Stomach (tissue), 9 donors: ENCODE results near the gene NFKBIZ. TPM values are rescaled to one million over a fixed set of nuclear protein-coding genes. Genes with fewer than 3 reads are reported as not detected.
A peak's percentile ranks its signal among the peaks of the same experiment; 100 is the strongest.

Source experiments
- DNase-seq, 2 donors: peaks; one replicate each; pipeline versions ENCODE4 v3.0.0 to v3.0.0-alpha.2; 2013 to 2019
- H3K27ac ChIP-seq, 5 donors: fragments of 200-600 bp in 4 of 5; sonication (generic) in 4 of 5; one replicate each; pipeline ENCODE4 v1.5.1; 2013 to 2019; ENCODE audit warnings: mild to moderate bottlenecking in 1 of 5, moderate library complexity in 1 of 5
- H3K27me3 ChIP-seq, 3 donors: fragments of 200-600 bp; sonication (generic); one replicate each; pipeline ENCODE4 v1.5.1; 2017 to 2019; ENCODE audit warnings: mixed run types in 1 of 3
- H3K36me3 ChIP-seq, 4 donors: fragments of 200-600 bp; sonication (generic); 1 replicate in 3 of 4; 2 replicates in 1 of 4; pipeline ENCODE4 v1.5.1; 2016 to 2019
- H3K4me1 ChIP-seq, 4 donors: fragments of 200-600 bp; sonication (generic); one replicate each; pipeline ENCODE4 v1.5.1; 2016 to 2019
- H3K4me3 ChIP-seq, 4 donors: fragments of 200-600 bp; sonication (generic) in 3 of 4; one replicate each; pipeline ENCODE4 v1.5.1; 2016 to 2019; ENCODE audit warnings: mild to moderate bottlenecking in 1 of 4
- H3K9me3 ChIP-seq, 4 donors: fragments of 200-600 bp; sonication (generic); one replicate each; pipeline ENCODE4 v1.5.1; 2016 to 2019
- EP300 ChIP-seq: sonication (generic); formaldehyde crosslinking; IDR thresholded peaks from one replicate; pipeline ENCODE4 v1.6.1; 2017; ENCODE audit warnings: antibody characterized with exemption
- POLR2A ChIP-seq, 4 donors: fragments of 450-650 bp; IDR thresholded peaks; one replicate each; pipeline ENCODE4 v1.6.1; 2016; ENCODE audit warnings: antibody characterized with exemption in 4 of 4, control low read depth in 2 of 4, mild to moderate bottlenecking in 1 of 4, moderate library complexity in 1 of 4
- POLR2AphosphoS5 ChIP-seq, 3 donors: sonication (generic); formaldehyde crosslinking; IDR thresholded peaks; one replicate each; pipeline ENCODE4 v1.6.1; 2016; ENCODE audit warnings: antibody characterized with exemption in 3 of 3
- WGBS, 5 donors: extraction: QIAGEN DNeasy Blood & Tissue Kit in 3 of 5; methylation state at CpG; one replicate each; pipeline versions ENCODE4 v1.1.5 to v1.1.7; 2013 to 2018; 5-methylcytosine and 5-hydroxymethylcytosine counted together
- intact Hi-C: fragments of 100-400 bp; cut with DNase I; formaldehyde crosslinking; loops from one replicate; pipeline ENCODE4 v1.15.1; 2023; ENCODE audit warnings: low total_unique reads
- polyA plus RNA-seq, 3 donors: library from polyadenylated mRNA; stranded (reverse); fragments of 200-250 nt; gene quantifications; one replicate each; pipeline ENCODE4 v1.2.3, GENCODE V29; 2013
- total RNA-seq, 5 donors: library from RNA; depleted of rRNA; stranded (reverse); fragments of >200 nt; gene quantifications; one replicate each; pipeline versions ENCODE4 v1.1.0 to v1.2.3, GENCODE V29; 2014 to 2016
- TF ChIP-seq, protein P1 (sequence below), 7 experiments: fragments of 450-650 bp in 4 of 7; fragments of 200-600 bp in 3 of 7; sonication (generic) in 3 of 7; IDR thresholded peaks; one replicate each; pipeline ENCODE4 v1.5.1; 2016 to 2019; ENCODE audit warnings: antibody characterized with exemption in 7 of 7, control low read depth in 2 of 7, mild to moderate bottlenecking in 1 of 7
- donor health status: healthy with polysubstance abuse.
- donor health status: Bipolar disorder and iron deficiency.
- donor health status: healthy.

Gene NFKBIZ
- total and polyA plus RNA-seq, 8 donors = 11.5 to 199 (median 52.7) TPM

DNA sequence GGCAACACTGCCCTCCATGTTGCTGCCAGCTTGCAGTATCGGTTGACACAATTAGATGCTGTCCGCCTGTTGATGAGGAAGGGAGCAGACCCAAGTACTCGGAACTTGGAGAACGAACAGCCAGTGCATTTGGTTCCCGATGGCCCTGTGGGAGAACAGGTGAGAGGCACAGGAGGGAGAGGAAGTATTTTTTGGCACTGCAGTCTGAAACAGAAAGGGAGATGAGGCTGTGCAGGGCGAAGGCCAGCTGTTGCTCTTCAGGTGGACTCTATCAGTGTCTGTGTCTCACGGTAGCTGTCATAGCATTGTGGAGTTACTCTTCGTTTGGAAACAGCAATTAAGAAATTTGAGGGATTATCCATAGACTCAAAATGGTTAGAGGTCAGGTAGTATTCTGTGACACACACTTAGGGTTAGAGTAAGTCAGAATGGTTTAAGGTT is 8.0 kb downstream of the NFKBIZ start:
- peaks cover 80 to 100% (median 100%) of the 10 kb centered on the region in 4 donors for H3K36me3 ChIP-seq
- DNase-seq = no peak
- H3K27ac ChIP-seq = peak overlapping the region in 4 of 5 donors; percentile 18 to 96 (median 44)
- H3K27me3 ChIP-seq = no peaks in the 10 kb centered on the region
- H3K4me1 ChIP-seq = peaks cover 35 to 89% (median 55%) of the 10 kb centered on the region in 4 donors
- TF ChIP-seq, protein P1, sequence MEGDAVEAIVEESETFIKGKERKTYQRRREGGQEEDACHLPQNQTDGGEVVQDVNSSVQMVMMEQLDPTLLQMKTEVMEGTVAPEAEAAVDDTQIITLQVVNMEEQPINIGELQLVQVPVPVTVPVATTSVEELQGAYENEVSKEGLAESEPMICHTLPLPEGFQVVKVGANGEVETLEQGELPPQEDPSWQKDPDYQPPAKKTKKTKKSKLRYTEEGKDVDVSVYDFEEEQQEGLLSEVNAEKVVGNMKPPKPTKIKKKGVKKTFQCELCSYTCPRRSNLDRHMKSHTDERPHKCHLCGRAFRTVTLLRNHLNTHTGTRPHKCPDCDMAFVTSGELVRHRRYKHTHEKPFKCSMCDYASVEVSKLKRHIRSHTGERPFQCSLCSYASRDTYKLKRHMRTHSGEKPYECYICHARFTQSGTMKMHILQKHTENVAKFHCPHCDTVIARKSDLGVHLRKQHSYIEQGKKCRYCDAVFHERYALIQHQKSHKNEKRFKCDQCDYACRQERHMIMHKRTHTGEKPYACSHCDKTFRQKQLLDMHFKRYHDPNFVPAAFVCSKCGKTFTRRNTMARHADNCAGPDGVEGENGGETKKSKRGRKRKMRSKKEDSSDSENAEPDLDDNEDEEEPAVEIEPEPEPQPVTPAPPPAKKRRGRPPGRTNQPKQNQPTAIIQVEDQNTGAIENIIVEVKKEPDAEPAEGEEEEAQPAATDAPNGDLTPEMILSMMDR (IDR thresholded peaks at IDR 0.05) = no peak
- TF ChIP-seq POLR2A (IDR thresholded peaks at IDR 0.05) (no peak), POLR2AphosphoS5 (IDR thresholded peaks at IDR 0.05) (peak in 1 of 3 donors; percentile 10)
- 63 to 80% (median 67%) methylated on average over 8 of the region's 8 CpGs for WGBS, 5 donors
- peak overlapping the region in 2 of 4 donors; percentile 26 to 30 for H3K4me3 ChIP-seq
- intact Hi-C loops = no loop called here
- no peaks in the 10 kb centered on the region for H3K9me3 ChIP-seq

DNA sequence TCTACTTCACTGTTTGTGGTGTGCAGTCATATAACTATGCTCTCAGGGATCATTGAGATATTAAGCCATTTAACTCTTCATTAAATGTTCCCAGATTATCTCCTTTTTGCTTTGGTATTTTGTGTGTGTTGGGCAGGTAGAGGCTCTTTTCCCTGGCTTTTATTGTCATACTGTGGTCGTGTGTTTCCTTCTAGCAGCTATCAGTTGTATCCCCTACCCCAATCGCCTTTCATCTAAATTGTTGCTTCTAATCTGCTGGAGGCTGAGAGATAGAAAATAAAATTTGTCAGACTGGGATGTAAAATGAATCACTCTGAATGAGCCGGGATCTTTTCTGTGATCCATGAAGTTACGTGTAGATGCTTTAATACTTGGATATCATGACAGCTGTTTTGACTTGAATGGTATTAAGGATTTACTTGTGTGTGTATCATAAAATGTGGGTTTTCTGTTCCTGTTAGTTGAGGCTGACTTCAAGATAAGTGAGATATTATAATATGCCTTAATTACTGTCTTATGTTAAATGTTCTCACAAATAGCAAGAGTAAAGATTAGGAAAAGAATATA is 9.2 kb downstream of the NFKBIZ start:
- TF ChIP-seq POLR2AphosphoS5 (IDR thresholded peaks at IDR 0.05) (peak in 1 of 3 donors; percentile 19), EP300 (no peak)
- TF ChIP-seq, protein P1 (IDR thresholded peaks at IDR 0.05) = no peak
- Histone ChIP-seq H3K9me3 (no peaks in the 10 kb centered on the region), H3K27ac (peak overlapping the region in 2 of 5 donors; percentile 30 to 41), H3K36me3 (peaks cover 69 to 94% (median 89%) of the 10 kb centered on the region in 4 donors), H3K4me1 (peaks cover 28 to 76% (median 45%) of the 10 kb centered on the region in 4 donors), H3K4me3 (peak overlapping the region in 1 of 4 donors; percentile 30), H3K27me3 (no peaks in the 10 kb centered on the region)
- DNase-seq = no peak
- intact Hi-C loops = no loop called here
- 60 to 71% (median 67%) methylated on average over 4 of the region's 4 CpGs for WGBS, 5 donors

DNA sequence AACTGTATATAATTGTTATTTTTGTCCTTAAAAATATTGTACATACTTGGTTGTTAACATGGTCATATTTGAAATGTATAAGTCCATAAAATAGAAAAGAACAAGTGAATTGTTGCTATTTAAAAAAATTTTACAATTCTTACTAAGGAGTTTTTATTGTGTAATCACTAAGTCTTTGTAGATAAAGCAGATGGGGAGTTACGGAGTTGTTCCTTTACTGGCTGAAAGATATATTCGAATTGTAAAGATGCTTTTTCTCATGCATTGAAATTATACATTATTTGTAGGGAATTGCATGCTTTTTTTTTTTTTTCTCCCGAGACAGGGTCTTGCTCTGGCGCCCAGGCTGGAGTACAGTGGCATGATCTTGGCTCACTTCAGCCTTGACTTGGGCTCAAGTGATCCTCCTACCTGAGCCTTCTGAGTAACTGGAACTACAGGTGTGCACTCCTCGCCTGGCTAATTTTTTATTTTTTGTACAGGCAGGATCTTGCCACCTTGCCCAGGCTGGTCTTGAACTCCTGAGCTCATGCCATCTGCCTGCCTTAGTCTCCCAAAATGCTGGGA is 10.7 kb downstream of the NFKBIZ start:
- H3K27me3 ChIP-seq = no peaks in the 10 kb centered on the region
- H3K27ac ChIP-seq = no peak overlapping the region
- no peak overlapping the region for H3K4me3 ChIP-seq
- TF ChIP-seq POLR2A (IDR thresholded peaks at IDR 0.05) = no peak
- TF ChIP-seq EP300 = no peak
- TF ChIP-seq, protein P1 (IDR thresholded peaks at IDR 0.05) = no peak
- no peak for TF ChIP-seq POLR2AphosphoS5 (IDR thresholded peaks at IDR 0.05)
- H3K36me3 ChIP-seq = peaks cover 56 to 80% (median 74%) of the 10 kb centered on the region in 4 donors
- DNase-seq = no peak
- no peaks in the 10 kb centered on the region for H3K9me3 ChIP-seq
- WGBS, 5 donors = 85 to 92% (median 90%) methylated on average over 5 of the region's 5 CpGs
- peaks cover 20 to 64% (median 32%) of the 10 kb centered on the region in 4 donors for H3K4me1 ChIP-seq
- intact Hi-C loops = no loop called here

DNA sequence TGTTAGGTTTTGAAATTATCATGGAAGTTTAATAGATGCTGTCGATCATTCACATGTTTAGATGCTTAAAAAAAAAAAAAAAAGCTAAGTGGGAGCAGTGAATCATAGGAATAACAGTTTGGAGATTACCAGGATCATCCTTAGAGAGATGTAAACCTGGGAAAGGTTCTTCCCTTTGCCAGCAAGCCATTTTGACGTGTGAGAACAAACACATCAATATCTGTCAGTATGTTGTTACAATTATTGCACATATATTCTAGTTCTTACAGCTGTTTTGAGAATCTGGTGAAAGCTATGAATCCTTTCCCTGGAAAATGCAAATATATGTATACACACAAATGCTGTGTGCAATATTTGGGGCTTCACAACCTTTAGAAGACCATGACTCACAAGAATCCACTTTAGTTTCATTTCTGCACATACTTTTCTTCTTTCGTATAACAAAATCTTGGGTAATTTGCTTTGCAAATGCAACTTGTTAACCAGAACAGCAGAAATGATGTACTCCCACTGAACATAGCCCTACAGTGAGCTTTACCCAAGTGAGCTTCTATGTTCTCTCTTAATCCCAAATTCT is 12.0 kb downstream of the NFKBIZ start:
- 74 to 79% (median 76%) methylated on average over 3 of the region's 3 CpGs for WGBS, 5 donors
- peaks cover 43 to 67% (median 61%) of the 10 kb centered on the region in 4 donors for H3K36me3 ChIP-seq
- DNase-seq = no peak
- intact Hi-C loops = no loop called here
- H3K27ac ChIP-seq = peak overlapping the region in 1 of 5 donors; percentile 21
- no peaks in the 10 kb centered on the region for H3K27me3 ChIP-seq
- H3K9me3 ChIP-seq = no peaks in the 10 kb centered on the region
- TF ChIP-seq EP300 = no peak
- peak in 1 of 3 donors; percentile 6 for TF ChIP-seq POLR2AphosphoS5 (IDR thresholded peaks at IDR 0.05)
- TF ChIP-seq, protein P1 (IDR thresholded peaks at IDR 0.05) = no peak
- H3K4me3 ChIP-seq = no peak overlapping the region
- H3K4me1 ChIP-seq = peaks cover 12 to 62% (median 18%) of the 10 kb centered on the region in 4 donors
